Ovary (tissue), 9 donors: ENCODE data around the gene RPAP2. TPM values are rescaled to one million over a fixed set of nuclear protein-coding genes. Genes with fewer than 3 reads are reported as not detected.

ENCODE experiments used
- DNase-seq, 5 donors: peaks; one replicate each; pipeline ENCODE4 v3.0.0-alpha.2; 2019 to 2020
- H3K27ac ChIP-seq, 2 donors: fragments of 200-600 bp; one replicate each; pipeline versions ENCODE4 v1.5.1 to v1.8.0; 2019 to 2022
- H3K27me3 ChIP-seq: fragments of 200-600 bp; one replicate; pipeline ENCODE4 v1.8.0; 2022
- H3K36me3 ChIP-seq: fragments of 200-600 bp; sonication (generic); one replicate; pipeline ENCODE4 v1.5.1; 2019
- H3K4me1 ChIP-seq: one replicate; pipeline ENCODE4 v1.8.1; 2013; ENCODE audit warnings: mild to moderate bottlenecking, moderate library complexity; ENCODE audit not compliant: insufficient read depth
- H3K4me3 ChIP-seq: fragments of 200-600 bp; sonication (generic); one replicate; pipeline ENCODE4 v1.5.1; 2017
- H3K9me3 ChIP-seq, 2 donors: fragments of 200-600 bp in 1 of 2; sonication (generic) in 1 of 2; one replicate each; pipeline versions ENCODE4 v1.5.1 to v1.8.1; 2013 to 2019; ENCODE audit warnings: mild to moderate bottlenecking in 1 of 2, moderate library complexity in 1 of 2
- EP300 ChIP-seq: sonication (generic); formaldehyde crosslinking; IDR thresholded peaks from one replicate; pipeline ENCODE4 v1.6.1; 2017; ENCODE audit warnings: antibody characterized with exemption
- POLR2A ChIP-seq: fragments of 450-650 bp; IDR thresholded peaks from one replicate; pipeline ENCODE4 v1.6.1; 2017; ENCODE audit warnings: antibody characterized with exemption, mild to moderate bottlenecking, moderate library complexity
- WGBS, 3 donors: extraction: QIAGEN DNeasy Blood & Tissue Kit in 1 of 3; methylation state at CpG; one replicate each; pipeline versions ENCODE4 v1.1.5 to v1.1.7; 2013 to 2017; 5-methylcytosine and 5-hydroxymethylcytosine counted together
- intact Hi-C, 4 donors: fragments of 100-400 bp; cut with DNase I; formaldehyde crosslinking; loops; one replicate each; pipeline versions ENCODE4 v1.11.0 to v1.15.1; 2022 to 2023
- polyA plus RNA-seq, 2 donors: library from polyadenylated mRNA; stranded (reverse); fragments of 200-250 nt in 1 of 2; fragments of 350-450 nt in 1 of 2; fragmentation: Illumina TruSeq in 1 of 2; extraction: RNeasy Lipid Tissue Mini Kit (QIAGEN cat#74804) in 1 of 2; gene quantifications; one replicate each; pipeline ENCODE4 v1.2.3, GENCODE V29; 2013 to 2014
- total RNA-seq, 7 donors: library from RNA; depleted of rRNA in 2 of 7; stranded (reverse); fragments of >200 nt in 2 of 7; fragmentation: NEBNext Ultra II Directional in 3 of 7; extraction: Animal tissue kit (Norgen Biotek cat#: 25700) in 3 of 7; gene quantifications; one replicate each; pipeline versions ENCODE4 v1.1.0 to v1.2.4, GENCODE V29; 2016 to 2023
- TF ChIP-seq, protein P1 (sequence below), 3 donors: fragments of 450-650 bp in 2 of 3; fragments of 200-600 bp in 1 of 3; IDR thresholded peaks; one replicate each; pipeline versions ENCODE4 v1.5.1 to v1.8.0; 2016 to 2022; ENCODE audit warnings: antibody characterized with exemption in 3 of 3, mild to moderate bottlenecking in 1 of 3
- donor health status: DM: no; HTN: no; CAD: no; lungs with moderate emphysema.
- donor health status: DM: no; HTN: no; CAD: no.
- donor health status: Bipolar disorder and iron deficiency.
- donor health status: DM: yes; HTN: yes; CAD: no.
- donor health status: DM: no; HTN: no; CAD: no.
- donor health status: DM: yes; HTN: yes; CAD: no.

The RPAP2 gene
- total and polyA plus RNA-seq, 9 donors, result 6.3 to 46.4 (median 31.1) TPM

DNA sequence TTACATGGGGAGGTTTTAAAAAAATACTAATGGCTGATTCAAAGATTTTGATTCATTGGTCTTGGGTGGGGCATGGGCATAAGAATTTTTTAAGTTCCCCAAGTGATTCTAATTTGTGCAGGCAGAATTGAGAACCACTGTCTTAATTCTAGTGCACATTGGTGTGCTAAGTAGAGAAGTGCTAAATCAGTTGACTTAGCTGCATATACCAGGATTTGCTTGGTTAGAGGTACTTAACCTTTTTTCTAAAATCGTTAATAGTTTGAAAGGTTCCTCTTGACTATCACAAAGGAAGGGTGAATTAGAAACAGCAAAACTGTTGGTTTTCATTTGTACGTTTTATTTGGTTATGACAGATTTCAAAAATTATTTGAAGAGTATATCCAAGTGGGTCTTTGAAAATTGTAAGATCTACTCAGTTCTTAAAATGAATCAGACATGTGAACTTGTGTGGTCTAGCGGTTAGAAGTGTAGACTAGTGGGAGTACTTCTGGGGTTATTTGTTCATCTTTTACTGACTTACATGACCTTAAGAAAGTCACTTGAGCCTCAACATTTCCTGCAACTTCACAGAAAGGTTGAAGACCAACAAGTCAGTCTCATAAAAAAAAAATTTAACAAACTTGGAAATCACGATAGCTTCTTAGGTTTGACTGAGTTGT is 66.7 kb downstream of the RPAP2 start:
- TF ChIP-seq EP300 (no peak), POLR2A (no peak)
- TF ChIP-seq, protein P1, sequence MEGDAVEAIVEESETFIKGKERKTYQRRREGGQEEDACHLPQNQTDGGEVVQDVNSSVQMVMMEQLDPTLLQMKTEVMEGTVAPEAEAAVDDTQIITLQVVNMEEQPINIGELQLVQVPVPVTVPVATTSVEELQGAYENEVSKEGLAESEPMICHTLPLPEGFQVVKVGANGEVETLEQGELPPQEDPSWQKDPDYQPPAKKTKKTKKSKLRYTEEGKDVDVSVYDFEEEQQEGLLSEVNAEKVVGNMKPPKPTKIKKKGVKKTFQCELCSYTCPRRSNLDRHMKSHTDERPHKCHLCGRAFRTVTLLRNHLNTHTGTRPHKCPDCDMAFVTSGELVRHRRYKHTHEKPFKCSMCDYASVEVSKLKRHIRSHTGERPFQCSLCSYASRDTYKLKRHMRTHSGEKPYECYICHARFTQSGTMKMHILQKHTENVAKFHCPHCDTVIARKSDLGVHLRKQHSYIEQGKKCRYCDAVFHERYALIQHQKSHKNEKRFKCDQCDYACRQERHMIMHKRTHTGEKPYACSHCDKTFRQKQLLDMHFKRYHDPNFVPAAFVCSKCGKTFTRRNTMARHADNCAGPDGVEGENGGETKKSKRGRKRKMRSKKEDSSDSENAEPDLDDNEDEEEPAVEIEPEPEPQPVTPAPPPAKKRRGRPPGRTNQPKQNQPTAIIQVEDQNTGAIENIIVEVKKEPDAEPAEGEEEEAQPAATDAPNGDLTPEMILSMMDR (IDR thresholded peaks at IDR 0.05), result no peak
- 79 to 83% (median 82%) methylated on average over 4 of the region's 4 CpGs for WGBS, 3 donors

DNA sequence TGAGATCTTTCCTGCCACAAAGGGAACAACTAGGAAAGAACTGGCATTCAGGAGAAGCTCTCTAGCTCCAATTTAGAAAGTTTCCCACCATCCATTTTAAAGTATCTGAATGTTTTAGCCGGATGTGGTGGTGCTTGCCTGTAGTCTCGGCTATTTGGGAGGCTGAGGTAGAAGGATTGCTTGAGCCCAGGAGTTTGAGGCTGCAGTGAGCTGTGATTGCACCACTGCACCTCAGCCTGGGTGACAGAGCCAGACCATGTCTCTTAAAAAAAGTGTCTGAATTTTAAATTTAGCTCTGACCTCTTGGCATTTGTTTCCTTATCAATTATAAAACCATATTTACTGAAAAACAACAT is 67.2 kb downstream of the RPAP2 start:
- H3K36me3 ChIP-seq, result no peaks in the 10 kb centered on the region
- no peaks in the 10 kb centered on the region for H3K27me3 ChIP-seq
- no peaks in the 10 kb centered on the region for H3K4me1 ChIP-seq
- WGBS, 3 donors, result 96 to 98% (median 97%) methylated on average over 2 of the region's 2 CpGs
- no peaks in the 10 kb centered on the region for H3K9me3 ChIP-seq
- H3K4me3 ChIP-seq, result no peak overlapping the region
- no peak overlapping the region for H3K27ac ChIP-seq
- DNase-seq, result no peak
- TF ChIP-seq POLR2A, result no peak
- no peak for TF ChIP-seq EP300
- TF ChIP-seq, protein P1 (IDR thresholded peaks at IDR 0.05), result no peak
- intact Hi-C loops, result no loop called here

More for the DNA sequence above, 66.7 kb downstream of the RPAP2 start:
- intact Hi-C loops, result no loop called here
- H3K9me3 ChIP-seq, result no peaks in the 10 kb centered on the region
- DNase-seq, result no peak
- H3K36me3 ChIP-seq, result no peaks in the 10 kb centered on the region
- H3K4me1 ChIP-seq, result no peaks in the 10 kb centered on the region
- H3K4me3 ChIP-seq, result no peak overlapping the region
- no peaks in the 10 kb centered on the region for H3K27me3 ChIP-seq
- H3K27ac ChIP-seq, result no peak overlapping the region

DNA sequence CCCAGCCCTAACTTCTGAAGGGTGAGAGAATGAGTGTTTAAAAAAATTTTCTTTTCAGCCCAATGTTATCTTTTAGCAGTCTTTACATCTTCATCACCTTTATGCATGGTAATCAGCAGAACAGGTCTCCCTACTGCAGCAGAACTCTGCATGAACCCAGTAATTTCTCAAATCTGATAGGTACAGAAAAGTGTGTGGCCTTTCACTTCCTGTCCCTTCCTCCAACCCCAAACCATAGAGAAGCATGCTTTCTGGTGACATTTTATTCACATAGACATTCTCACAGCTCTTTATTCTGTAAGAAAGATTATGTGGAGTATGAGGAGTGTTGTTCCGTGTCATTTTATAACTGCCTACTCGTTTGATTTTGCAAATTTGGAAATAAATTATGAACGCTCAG is 68.6 kb downstream of the RPAP2 start:
- Histone ChIP-seq H3K36me3 (no peaks in the 10 kb centered on the region), H3K9me3 (no peaks in the 10 kb centered on the region), H3K4me3 (no peak overlapping the region), H3K27me3 (no peaks in the 10 kb centered on the region), H3K4me1 (no peaks in the 10 kb centered on the region), H3K27ac (no peak overlapping the region)
- DNase-seq, result no peak
- intact Hi-C loops, result no loop called here
- TF ChIP-seq, protein P1 (IDR thresholded peaks at IDR 0.05), result no peak
- TF ChIP-seq EP300 (no peak), POLR2A (no peak)
- WGBS, 3 donors, result 89 to 95% (median 90%) methylated on average over 3 of the region's 3 CpGs

DNA sequence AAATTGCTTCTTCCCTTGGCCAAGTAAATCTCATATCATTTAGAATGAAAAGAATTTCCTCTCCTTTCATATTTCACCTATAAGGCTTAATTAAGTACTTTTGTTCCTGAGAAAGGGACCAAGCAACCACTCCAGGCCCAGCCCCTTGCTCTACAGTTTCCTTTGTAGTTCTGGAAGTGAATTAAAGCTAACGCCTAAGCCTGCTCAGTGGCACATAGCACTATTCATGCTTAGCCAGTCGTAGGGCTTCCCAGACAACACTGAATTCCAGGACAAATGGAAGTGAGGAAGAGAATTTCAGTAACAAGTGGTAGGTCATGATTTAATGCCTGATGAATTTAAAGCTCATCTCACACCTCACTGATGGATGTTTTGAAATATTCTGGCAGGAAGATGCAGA is 73.3 kb downstream of the RPAP2 start:
- no peak overlapping the region for H3K4me3 ChIP-seq
- intact Hi-C loops, result no loop called here
- H3K4me1 ChIP-seq, result no peaks in the 10 kb centered on the region
- no peaks in the 10 kb centered on the region for H3K27me3 ChIP-seq
- TF ChIP-seq POLR2A (no peak), EP300 (no peak)
- TF ChIP-seq, protein P1 (IDR thresholded peaks at IDR 0.05), result no peak
- no peaks in the 10 kb centered on the region for H3K9me3 ChIP-seq
- DNase-seq, result no peak
- WGBS, 3 donors, result 86 to 91% (median 86%) methylated on average over 2 of the region's 2 CpGs
- H3K27ac ChIP-seq, result no peak overlapping the region
- H3K36me3 ChIP-seq, result no peaks in the 10 kb centered on the region
